Measurements from ENCODE around the gene CLCNKB.
"Not testable (repeated sequence)": the region's sequence is repeated elsewhere in the genome, so short reads cannot be mapped to it uniquely, and the experiment has no call there.

Gene CLCNKB

DNA sequence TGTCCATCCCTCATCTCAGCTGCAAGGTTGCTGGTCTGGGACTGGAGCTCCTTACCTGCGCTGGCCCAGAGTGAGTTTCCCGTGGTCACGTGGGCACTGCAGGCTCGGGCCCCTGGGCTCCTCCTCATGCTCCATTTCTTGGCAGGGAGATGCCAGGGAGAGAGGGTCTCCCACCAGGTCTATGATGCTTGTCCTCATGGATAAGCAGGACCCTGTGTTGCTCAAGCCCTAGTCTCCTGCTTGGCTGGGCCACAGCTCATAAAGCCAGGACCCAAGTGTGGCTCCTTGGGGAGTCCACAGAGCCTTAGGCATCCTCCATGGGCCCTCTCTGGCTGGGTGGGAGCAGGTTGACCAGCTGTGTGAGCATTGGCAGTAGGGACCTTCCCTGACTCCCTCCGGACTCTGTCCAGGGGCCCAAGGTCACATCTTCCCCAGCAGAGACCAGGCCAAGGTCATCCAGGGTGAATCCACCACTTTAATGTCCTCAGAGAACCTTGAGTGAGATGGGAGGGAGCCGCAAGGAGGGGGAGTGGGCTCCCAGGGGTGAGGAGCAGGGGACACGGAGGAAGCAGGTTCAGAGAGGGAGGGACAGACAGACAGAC lies 13.8 kb downstream of the CLCNKB start:
- H3K27ac ChIP-seq (ENCODE audit: insufficient read depth in 1 of 2, low read depth in 1 of 2, low read length in 2 of 2, poor library complexity in 1 of 2, severe bottlenecking in 2 of 2); H3K4me3 ChIP-seq (ENCODE audit: control insufficient read depth in 1 of 7, extremely low read depth in 1 of 7, insufficient read depth in 4 of 7, low read depth in 2 of 7, low read length in 6 of 7); DNase-seq; H3K27me3 ChIP-seq (replicated peaks in 2 of 5; ENCODE audit: control insufficient read depth in 4 of 5, insufficient read depth in 5 of 5, low read length in 4 of 5); H3K9me3 ChIP-seq (ENCODE audit: control extremely low read depth in 1 of 5, control insufficient read depth in 4 of 5, insufficient read depth in 2 of 5, low read depth in 1 of 5, low read length in 4 of 5); H3K36me3 ChIP-seq (ENCODE audit: control insufficient read depth in 4 of 4, insufficient read depth in 4 of 4, low read length in 3 of 4); POLR2A ChIA-PET: not testable (repeated sequence)
- CTCF ChIA-PET = interaction anchor here (0.7 to 1.4 kb wide), 7 partner anchors 16 to 242 kb away, joined by 3 to 10 read pairs (median 4); partner anchors contain the start of gene FAM131C
- 83% methylated on average over 4 of the region's 7 CpGs for WGBS (ENCODE audit: insufficient coverage)
- peaks cover 0 to 13% (median 8%) of the 10 kb centered on the region in 4 experiments for H3K4me1 ChIP-seq (ENCODE audit: control extremely low read depth in 1 of 4, control insufficient read depth in 4 of 4, insufficient read depth in 4 of 4, low read length in 3 of 4)

DNA sequence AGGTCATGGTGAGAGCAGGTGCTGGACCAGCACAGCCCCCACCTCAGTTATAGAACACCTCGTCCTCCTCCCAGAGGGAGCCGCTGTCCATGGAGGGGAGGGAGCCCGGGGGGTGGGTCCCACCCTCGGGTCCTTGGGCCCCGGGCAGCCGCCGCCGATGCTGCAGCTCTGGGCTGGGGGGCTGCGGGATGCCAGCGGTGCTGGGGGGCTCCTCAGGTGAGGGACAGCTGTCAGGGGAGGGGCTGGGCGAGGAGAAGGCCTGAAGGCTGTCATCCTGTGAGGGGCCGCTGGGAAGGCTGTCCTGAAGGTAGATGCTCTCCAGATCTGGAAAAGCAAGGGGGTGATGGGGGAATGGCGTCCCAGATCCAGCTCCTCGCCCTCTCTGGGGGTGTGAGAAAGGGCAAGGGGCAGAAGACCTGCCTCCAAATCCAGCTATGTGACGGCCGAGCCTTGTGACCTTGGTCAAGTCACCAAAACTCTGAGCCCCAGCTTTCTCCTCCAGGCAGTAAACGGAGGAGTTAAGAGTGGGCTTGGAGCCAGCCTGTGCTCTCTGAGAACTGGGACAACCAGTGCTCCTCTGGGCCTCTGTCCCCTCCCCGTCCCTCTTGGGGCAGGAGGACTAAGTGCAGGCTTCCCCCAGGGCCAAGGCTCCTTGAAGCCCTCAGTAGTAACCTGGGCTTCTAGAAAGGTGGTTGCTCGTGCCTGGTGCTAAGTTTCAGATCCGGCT lies 15.0 kb downstream of the CLCNKB start:
- H3K36me3 ChIP-seq (ENCODE audit: control insufficient read depth in 4 of 4, insufficient read depth in 4 of 4, low read length in 3 of 4); H3K27me3 ChIP-seq (replicated peaks in 2 of 5; ENCODE audit: control insufficient read depth in 4 of 5, insufficient read depth in 5 of 5, low read length in 4 of 5); H3K27ac ChIP-seq (ENCODE audit: insufficient read depth in 1 of 2, low read depth in 1 of 2, low read length in 2 of 2, poor library complexity in 1 of 2, severe bottlenecking in 2 of 2); H3K9me3 ChIP-seq (ENCODE audit: control extremely low read depth in 1 of 5, control insufficient read depth in 4 of 5, insufficient read depth in 2 of 5, low read depth in 1 of 5, low read length in 4 of 5); DNase-seq; H3K4me3 ChIP-seq (ENCODE audit: control insufficient read depth in 1 of 7, extremely low read depth in 1 of 7, insufficient read depth in 4 of 7, low read depth in 2 of 7, low read length in 6 of 7): not testable (repeated sequence)
- peaks cover 0 to 13% (median 7%) of the 10 kb centered on the region in 4 experiments for H3K4me1 ChIP-seq (ENCODE audit: control extremely low read depth in 1 of 4, control insufficient read depth in 4 of 4, insufficient read depth in 4 of 4, low read length in 3 of 4)
- POLR2A ChIA-PET = interaction anchor here (0.6 kb wide), 1 partner anchor 10 kb away, joined by 3 read pairs; no protein-coding TSS in a partner anchor
- CTCF ChIA-PET = interaction anchor here (1.2 kb wide), 1 partner anchor 48 kb away, joined by 5 read pairs; no protein-coding TSS in a partner anchor
- 91% methylated on average over 4 of the region's 20 CpGs for WGBS (ENCODE audit: insufficient coverage)

DNA sequence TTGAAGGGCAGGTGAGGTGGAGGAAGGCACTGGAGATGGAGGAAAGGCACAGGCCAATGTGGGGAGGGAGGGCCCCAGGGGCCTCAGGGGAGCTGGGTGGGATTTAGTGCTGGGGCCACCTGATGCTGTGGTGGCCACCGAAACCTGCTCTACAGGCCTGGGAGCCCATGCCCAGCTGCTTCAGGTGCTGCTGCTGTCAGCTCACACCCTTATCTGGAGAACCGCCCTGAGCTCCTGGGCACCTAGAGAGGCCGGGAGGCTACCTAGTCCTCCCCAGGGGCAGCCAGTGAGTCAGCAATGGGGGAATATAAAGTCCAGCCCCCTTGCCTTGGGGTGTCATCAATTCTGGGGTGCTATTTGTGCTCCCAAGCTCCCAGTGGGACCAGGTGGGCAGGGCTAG lies 17.7 kb downstream of the CLCNKB start:
- Histone ChIP-seq H3K27me3 (replicated peaks in 2 of 5; ENCODE audit: control insufficient read depth in 4 of 5, insufficient read depth in 5 of 5, low read length in 4 of 5) (peaks cover 0 to 22% (median 8%) of the 10 kb centered on the region in 5 experiments), H3K27ac (ENCODE audit: insufficient read depth in 1 of 2, low read depth in 1 of 2, low read length in 2 of 2, poor library complexity in 1 of 2, severe bottlenecking in 2 of 2) (no peak overlapping the region), H3K4me3 (ENCODE audit: control insufficient read depth in 1 of 7, extremely low read depth in 1 of 7, insufficient read depth in 4 of 7, low read depth in 2 of 7, low read length in 6 of 7) (no peak overlapping the region), H3K9me3 (ENCODE audit: control extremely low read depth in 1 of 5, control insufficient read depth in 4 of 5, insufficient read depth in 2 of 5, low read depth in 1 of 5, low read length in 4 of 5) (no peaks in the 10 kb centered on the region), H3K4me1 (ENCODE audit: control extremely low read depth in 1 of 4, control insufficient read depth in 4 of 4, insufficient read depth in 4 of 4, low read length in 3 of 4) (peaks cover 0 to 7% (median 2%) of the 10 kb centered on the region in 4 experiments), H3K36me3 (ENCODE audit: control insufficient read depth in 4 of 4, insufficient read depth in 4 of 4, low read length in 3 of 4) (no peaks in the 10 kb centered on the region)
- CTCF ChIA-PET = no interaction called here
- 100% methylated on average over 3 of the region's 3 CpGs for WGBS (ENCODE audit: insufficient coverage)
- no peak for DNase-seq
- POLR2A ChIA-PET = no interaction called here

DNA sequence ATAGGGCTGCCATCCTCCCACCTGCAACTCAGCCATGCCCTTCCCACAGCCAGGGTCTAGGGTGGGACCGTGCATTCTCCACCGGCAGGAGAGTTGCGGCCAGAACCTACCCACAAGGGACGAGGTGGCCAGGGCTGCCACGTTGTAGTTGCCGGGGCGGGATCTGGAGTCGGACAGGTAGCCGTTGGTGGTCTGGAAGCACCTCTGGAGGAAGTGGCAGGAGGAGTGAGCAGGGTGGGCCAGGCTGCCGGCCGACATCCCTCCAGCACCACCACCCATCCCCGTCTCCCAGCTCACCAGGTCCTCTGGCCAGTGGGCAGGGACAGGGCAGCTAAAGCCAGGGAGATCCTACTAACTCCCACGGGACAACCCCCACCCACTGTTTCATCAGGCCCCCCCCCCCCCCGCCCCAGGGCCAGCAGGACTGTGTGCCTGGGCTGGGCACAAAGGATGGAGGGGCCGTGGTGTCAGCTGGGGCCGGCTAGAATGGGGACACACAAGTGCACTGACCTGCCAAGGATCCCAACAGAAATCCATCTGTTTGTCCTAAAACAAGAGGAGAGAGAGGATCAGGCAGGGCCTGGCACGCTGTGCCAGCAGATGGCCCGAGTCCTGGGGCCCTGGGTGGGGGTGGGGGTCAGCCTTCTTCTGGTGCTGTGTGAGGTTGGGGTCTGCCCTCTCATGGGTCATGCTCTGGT lies 18.6 kb downstream of the CLCNKB start:
- WGBS (ENCODE audit: insufficient coverage) = 83% methylated on average over 3 of the region's 18 CpGs
- H3K9me3 ChIP-seq (ENCODE audit: control extremely low read depth in 1 of 5, control insufficient read depth in 4 of 5, insufficient read depth in 2 of 5, low read depth in 1 of 5, low read length in 4 of 5); POLR2A ChIA-PET; H3K4me1 ChIP-seq (ENCODE audit: control extremely low read depth in 1 of 4, control insufficient read depth in 4 of 4, insufficient read depth in 4 of 4, low read length in 3 of 4); H3K27ac ChIP-seq (ENCODE audit: insufficient read depth in 1 of 2, low read depth in 1 of 2, low read length in 2 of 2, poor library complexity in 1 of 2, severe bottlenecking in 2 of 2); CTCF ChIA-PET; DNase-seq; H3K36me3 ChIP-seq (ENCODE audit: control insufficient read depth in 4 of 4, insufficient read depth in 4 of 4, low read length in 3 of 4); H3K4me3 ChIP-seq (ENCODE audit: control insufficient read depth in 1 of 7, extremely low read depth in 1 of 7, insufficient read depth in 4 of 7, low read depth in 2 of 7, low read length in 6 of 7): not testable (repeated sequence)
- peaks cover 0 to 22% (median 8%) of the 10 kb centered on the region in 5 experiments for H3K27me3 ChIP-seq (replicated peaks in 2 of 5; ENCODE audit: control insufficient read depth in 4 of 5, insufficient read depth in 5 of 5, low read length in 4 of 5)

DNA sequence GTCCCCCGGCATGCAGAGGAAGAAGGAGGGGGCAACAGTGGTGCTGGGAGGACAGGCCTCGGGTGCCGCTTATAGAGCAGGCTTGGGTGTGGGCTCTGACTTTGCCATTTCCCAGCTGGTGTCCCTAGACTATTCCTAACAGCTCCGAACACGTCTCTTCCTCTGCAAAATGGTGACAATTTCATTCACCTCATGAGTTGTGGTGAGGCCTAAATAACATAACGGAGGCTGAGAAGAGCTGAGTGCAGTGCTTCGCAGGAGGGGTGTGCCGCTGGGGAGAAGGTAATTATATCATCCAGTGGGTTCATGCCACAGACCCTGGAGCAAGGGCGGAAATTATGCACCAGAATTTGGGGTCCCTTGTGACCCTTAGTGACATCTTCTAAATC lies 19.1 kb downstream of the CLCNKB start:
- Histone ChIP-seq H3K27me3 (replicated peaks in 2 of 5; ENCODE audit: control insufficient read depth in 4 of 5, insufficient read depth in 5 of 5, low read length in 4 of 5) (peaks cover 0 to 22% (median 8%) of the 10 kb centered on the region in 5 experiments), H3K4me1 (ENCODE audit: control extremely low read depth in 1 of 4, control insufficient read depth in 4 of 4, insufficient read depth in 4 of 4, low read length in 3 of 4) (peaks cover 0 to 10% (median 4%) of the 10 kb centered on the region in 4 experiments)
- POLR2A ChIA-PET; H3K27ac ChIP-seq (ENCODE audit: insufficient read depth in 1 of 2, low read depth in 1 of 2, low read length in 2 of 2, poor library complexity in 1 of 2, severe bottlenecking in 2 of 2); H3K4me3 ChIP-seq (ENCODE audit: control insufficient read depth in 1 of 7, extremely low read depth in 1 of 7, insufficient read depth in 4 of 7, low read depth in 2 of 7, low read length in 6 of 7); CTCF ChIA-PET; DNase-seq; H3K36me3 ChIP-seq (ENCODE audit: control insufficient read depth in 4 of 4, insufficient read depth in 4 of 4, low read length in 3 of 4); H3K9me3 ChIP-seq (ENCODE audit: control extremely low read depth in 1 of 5, control insufficient read depth in 4 of 5, insufficient read depth in 2 of 5, low read depth in 1 of 5, low read length in 4 of 5): not testable (repeated sequence)
- WGBS (ENCODE audit: insufficient coverage) = 100% methylated on average over 8 of the region's 9 CpGs

DNA sequence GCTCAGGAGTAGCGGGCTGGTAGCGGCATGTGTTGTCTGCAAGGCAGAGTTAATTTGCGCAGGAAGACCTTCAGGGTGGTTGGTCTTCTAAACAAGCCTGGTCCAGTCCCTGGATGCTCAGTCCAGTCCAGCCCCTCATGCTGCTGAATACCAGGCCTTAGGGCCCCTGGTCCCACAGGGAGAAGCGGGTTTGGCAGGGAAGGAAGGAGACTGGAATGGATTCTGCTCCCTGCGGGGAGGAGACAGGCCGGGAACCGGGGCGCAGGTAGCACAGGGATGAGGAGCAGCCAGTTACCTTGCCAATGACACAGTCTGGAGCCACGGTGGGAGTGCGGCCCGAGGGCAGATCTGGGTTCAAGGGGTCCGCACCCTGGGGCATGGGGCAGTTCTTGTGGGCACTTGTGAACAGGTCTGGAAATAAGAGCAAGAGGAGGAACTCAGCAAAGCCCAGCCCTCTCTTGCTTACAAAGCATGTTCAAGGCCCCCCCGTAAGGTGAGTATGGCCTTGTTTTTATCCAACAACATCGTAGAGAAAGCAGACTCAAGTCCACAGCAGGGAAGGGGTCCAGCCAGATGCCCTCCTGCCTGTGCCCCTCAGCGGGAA lies 19.7 kb downstream of the CLCNKB start:
- Histone ChIP-seq H3K36me3 (ENCODE audit: control insufficient read depth in 4 of 4, insufficient read depth in 4 of 4, low read length in 3 of 4) (no peaks in the 10 kb centered on the region), H3K9me3 (ENCODE audit: control extremely low read depth in 1 of 5, control insufficient read depth in 4 of 5, insufficient read depth in 2 of 5, low read depth in 1 of 5, low read length in 4 of 5) (no peaks in the 10 kb centered on the region), H3K4me1 (ENCODE audit: control extremely low read depth in 1 of 4, control insufficient read depth in 4 of 4, insufficient read depth in 4 of 4, low read length in 3 of 4) (peaks cover 0 to 10% (median 4%) of the 10 kb centered on the region in 4 experiments), H3K4me3 (ENCODE audit: control insufficient read depth in 1 of 7, extremely low read depth in 1 of 7, insufficient read depth in 4 of 7, low read depth in 2 of 7, low read length in 6 of 7) (no peak overlapping the region), H3K27ac (ENCODE audit: insufficient read depth in 1 of 2, low read depth in 1 of 2, low read length in 2 of 2, poor library complexity in 1 of 2, severe bottlenecking in 2 of 2) (no peak overlapping the region), H3K27me3 (replicated peaks in 2 of 5; ENCODE audit: control insufficient read depth in 4 of 5, insufficient read depth in 5 of 5, low read length in 4 of 5) (peaks cover 0 to 22% (median 10%) of the 10 kb centered on the region in 5 experiments)
- WGBS (ENCODE audit: insufficient coverage) = 95% methylated on average over 13 of the region's 15 CpGs
- POLR2A ChIA-PET = no interaction called here
- DNase-seq = no peak
- CTCF ChIA-PET = interaction anchor here (1.1 to 1.6 kb wide), 2 partner anchors 9 to 11 kb away, joined by 5 to 6 read pairs; partner anchors contain the start of gene FAM131C
